ENCODE data around the gene CSAG1. TPM values are rescaled to one million over a fixed set of nuclear protein-coding genes. Genes with fewer than 3 reads are reported as not detected.
"Not testable (repeated sequence)": the region's sequence is repeated elsewhere in the genome, so short reads cannot be mapped to it uniquely, and the experiment has no call there.

Gene CSAG1, protein sequence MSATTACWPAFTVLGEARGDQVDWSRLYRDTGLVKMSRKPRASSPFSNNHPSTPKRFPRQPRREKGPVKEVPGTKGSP
- total RNA-seq, result not detected

DNA sequence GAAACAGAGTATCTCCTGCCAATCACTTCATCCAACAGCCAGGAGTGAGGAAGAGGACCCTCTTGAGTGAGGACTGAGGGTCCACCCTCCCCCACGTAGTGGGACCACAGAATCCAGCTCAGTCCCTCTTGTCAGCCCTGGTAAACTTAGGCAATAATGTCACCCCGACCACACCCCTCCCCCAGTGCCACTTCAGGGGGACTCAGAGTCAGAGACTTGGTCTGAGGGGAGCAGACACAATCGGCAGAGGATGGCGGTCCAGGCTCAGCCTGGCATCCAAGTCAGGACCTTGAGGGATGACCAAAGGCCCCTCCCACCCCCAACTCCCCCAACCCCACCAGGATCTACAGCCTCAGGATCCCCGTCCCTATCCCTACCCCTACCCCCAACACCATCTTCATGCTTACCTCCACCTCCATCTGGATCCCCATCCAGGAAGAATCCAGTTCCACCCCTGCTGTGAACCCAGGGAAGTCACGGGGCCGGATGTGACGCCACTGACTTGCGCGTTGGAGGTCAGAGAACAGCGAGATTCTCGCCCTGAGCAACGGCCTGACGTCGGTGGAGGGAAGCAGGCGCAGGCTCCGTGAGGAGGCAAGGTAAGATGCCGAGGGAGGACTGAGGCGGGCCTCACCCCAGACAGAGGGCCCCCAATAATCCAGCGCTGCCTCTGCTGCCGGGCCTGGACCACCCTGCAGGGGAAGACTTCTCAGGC, at the start of gene CSAG1, which contains the start of gene MAGEA12:
Gene CSAG1, minus strand, starts transcription at position 461 of the 715 bp plus-strand sequence. CDS start 1,261 bp downstream, outside the sequence.
Gene MAGEA12, plus strand, starts transcription at position 497 of the 715 bp plus-strand sequence. CDS start 2,405 bp downstream, outside the sequence.
- no peak for ATAC-seq (replicated peaks in 1 of 2)
- no peaks in the 10 kb centered on the region for H3K4me1 Mint-ChIP-seq (ENCODE audit: low read depth)

DNA sequence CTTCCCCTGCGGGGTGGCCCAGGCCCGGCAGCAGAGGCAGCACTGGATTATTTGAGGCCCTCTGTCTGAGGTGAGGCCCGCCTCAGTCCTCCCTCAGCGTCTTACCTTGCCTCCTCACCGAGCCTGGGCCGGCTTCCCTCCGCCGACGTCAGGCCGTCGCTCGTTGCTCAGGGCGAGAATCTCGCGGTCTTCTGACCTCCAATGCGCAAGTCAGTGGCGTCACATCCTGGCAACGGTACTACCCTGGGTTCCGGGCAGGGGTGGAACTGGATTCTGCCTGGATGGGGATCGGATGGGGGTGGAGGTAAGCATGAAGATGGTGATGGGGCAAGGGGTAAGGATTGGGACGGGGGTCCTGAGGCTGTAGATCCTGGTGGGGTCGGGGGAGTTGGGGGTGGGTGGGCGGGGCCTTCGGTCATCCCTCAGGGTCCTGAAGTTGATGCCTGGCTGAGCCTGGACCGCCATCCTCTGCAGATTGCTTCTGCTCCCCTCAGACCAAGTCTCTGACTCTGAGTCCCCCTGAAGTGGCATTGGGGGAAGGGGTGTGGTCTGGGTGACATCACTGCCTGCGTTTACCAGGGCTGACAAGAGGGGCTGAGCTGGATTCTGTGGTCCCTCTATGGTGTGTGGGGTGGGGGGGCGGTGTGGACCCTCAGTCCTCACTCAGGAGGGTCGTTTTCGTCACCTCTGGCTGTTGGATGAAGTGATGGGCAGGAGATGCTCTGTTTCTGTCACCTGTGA, 36.2 kb upstream of the CSAG1 start, which contains the start of gene MAGEA6:
Gene MAGEA6, minus strand, starts transcription at position 141 of the 741 bp plus-strand sequence. CDS start 2,039 bp downstream, outside the sequence.
- not testable (repeated sequence) for H3K4me1 Mint-ChIP-seq (ENCODE audit: low read depth); DNase-seq; H3K36me3 Mint-ChIP-seq (ENCODE audit: insufficient read depth in 2 of 2); H3K4me3 Mint-ChIP-seq; ATAC-seq (replicated peaks in 1 of 2); H3K27me3 Mint-ChIP-seq (ENCODE audit: low read depth); H3K27ac Mint-ChIP-seq; H3K9me3 Mint-ChIP-seq

More for the DNA sequence above, at the start of gene CSAG1, which contains the start of gene MAGEA12:
- Mint-ChIP-seq H3K27me3 (ENCODE audit: low read depth) (peaks cover 18% of the 10 kb centered on the region), H3K36me3 (ENCODE audit: insufficient read depth in 2 of 2) (no peaks in the 10 kb centered on the region), H3K4me3 (no peak within 1 kb of the TSS), H3K9me3 (no peaks in the 10 kb centered on the region), H3K27ac (no peak within 1 kb of the TSS)
- no peak for DNase-seq

DNA sequence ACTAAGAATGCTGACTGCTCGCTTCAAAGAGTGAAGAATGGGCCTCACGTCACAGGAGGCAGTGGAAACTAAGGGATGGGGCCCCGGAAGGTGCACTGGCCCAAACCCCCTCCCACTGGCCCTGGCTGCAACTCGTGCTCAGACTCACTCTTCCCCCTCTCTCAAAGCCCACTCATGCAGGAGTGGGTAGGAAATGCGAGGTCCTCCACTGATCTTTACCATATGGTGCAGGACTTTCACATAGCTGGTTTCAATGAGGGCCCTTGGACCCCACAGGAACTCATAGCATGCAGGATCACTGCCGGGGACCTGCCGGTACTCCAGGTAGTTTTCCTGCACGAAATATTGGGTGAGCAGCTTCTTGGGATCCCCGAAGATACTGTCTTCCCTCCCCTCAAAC, 33.0 kb upstream of the CSAG1 start:
- not testable (repeated sequence) for H3K9me3 Mint-ChIP-seq; ATAC-seq (replicated peaks in 1 of 2); H3K27me3 Mint-ChIP-seq (ENCODE audit: low read depth); H3K27ac Mint-ChIP-seq; H3K4me3 Mint-ChIP-seq; H3K36me3 Mint-ChIP-seq (ENCODE audit: insufficient read depth in 2 of 2); DNase-seq; H3K4me1 Mint-ChIP-seq (ENCODE audit: low read depth)

DNA sequence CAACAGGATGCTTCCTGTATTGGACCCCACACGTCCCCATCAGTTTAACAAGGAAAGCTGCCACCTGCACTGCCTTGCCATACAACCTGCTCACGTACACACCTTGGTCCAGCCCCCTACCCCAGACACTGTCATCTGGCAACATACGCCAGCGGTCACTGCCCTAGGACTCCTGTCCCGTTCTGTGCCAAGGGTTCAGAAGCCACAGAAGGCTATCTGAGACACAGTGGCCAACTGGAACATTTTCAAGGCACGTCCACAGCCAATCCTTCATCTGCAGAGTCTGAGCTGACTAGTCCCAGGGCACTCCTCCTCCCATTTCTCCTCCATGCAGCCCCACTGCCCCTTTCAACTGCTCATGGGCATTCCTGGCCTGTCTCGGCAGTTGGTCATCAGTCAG, 28.1 kb upstream of the CSAG1 start:
- H3K4me1 Mint-ChIP-seq (ENCODE audit: low read depth); H3K4me3 Mint-ChIP-seq; H3K36me3 Mint-ChIP-seq (ENCODE audit: insufficient read depth in 2 of 2); H3K27ac Mint-ChIP-seq; H3K9me3 Mint-ChIP-seq; H3K27me3 Mint-ChIP-seq (ENCODE audit: low read depth); ATAC-seq (replicated peaks in 1 of 2); DNase-seq: not testable (repeated sequence)

DNA sequence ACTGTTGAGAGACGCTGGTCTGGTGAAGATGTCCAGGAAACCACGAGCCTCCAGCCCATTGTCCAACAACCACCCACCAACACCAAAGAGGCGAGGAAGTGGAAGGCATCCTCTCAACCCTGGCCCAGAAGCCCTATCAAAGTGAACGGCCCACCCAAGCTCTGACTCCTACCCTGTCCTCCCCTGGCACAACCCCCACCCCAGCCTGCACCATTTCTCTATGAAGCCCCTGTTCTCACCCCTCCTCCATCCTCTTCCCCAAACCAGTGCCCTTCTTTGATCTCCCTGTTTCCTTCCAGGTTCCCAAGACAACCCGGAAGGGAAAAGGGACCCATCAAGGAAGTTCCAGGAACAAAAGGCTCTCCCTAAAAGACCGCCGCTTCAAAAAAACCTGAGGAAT, 26.0 kb upstream of the CSAG1 start:
- not testable (repeated sequence) for H3K4me1 Mint-ChIP-seq (ENCODE audit: low read depth); ATAC-seq (replicated peaks in 1 of 2); H3K9me3 Mint-ChIP-seq; H3K27ac Mint-ChIP-seq; H3K4me3 Mint-ChIP-seq; H3K36me3 Mint-ChIP-seq (ENCODE audit: insufficient read depth in 2 of 2); DNase-seq; H3K27me3 Mint-ChIP-seq (ENCODE audit: low read depth)

DNA sequence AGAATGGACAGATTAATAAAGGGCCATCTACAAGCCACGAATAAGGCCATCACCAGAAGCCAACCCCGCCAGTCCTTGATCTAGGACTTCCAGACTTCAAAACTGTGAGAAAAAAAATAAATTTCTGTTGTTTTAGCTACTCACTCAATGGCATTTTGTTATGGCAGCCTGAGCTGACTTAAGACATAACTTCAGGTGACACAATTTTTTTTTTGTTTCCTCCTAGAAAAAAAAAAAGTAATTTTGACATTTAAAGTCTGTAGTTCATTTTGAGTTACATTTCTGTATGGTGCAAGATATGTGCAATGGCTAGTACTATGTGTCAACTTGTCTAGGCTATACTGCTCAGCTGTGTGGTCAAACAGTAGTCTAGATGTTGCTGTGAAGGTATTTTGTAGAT, 25.4 kb upstream of the CSAG1 start, which contains the start of gene CSAG3:
Gene CSAG3, plus strand, starts transcription at position 301 of the 400 bp plus-strand sequence.
- H3K27me3 Mint-ChIP-seq (ENCODE audit: low read depth); ATAC-seq (replicated peaks in 1 of 2); H3K4me1 Mint-ChIP-seq (ENCODE audit: low read depth); DNase-seq; H3K4me3 Mint-ChIP-seq; H3K36me3 Mint-ChIP-seq (ENCODE audit: insufficient read depth in 2 of 2); H3K27ac Mint-ChIP-seq; H3K9me3 Mint-ChIP-seq: not testable (repeated sequence)

DNA sequence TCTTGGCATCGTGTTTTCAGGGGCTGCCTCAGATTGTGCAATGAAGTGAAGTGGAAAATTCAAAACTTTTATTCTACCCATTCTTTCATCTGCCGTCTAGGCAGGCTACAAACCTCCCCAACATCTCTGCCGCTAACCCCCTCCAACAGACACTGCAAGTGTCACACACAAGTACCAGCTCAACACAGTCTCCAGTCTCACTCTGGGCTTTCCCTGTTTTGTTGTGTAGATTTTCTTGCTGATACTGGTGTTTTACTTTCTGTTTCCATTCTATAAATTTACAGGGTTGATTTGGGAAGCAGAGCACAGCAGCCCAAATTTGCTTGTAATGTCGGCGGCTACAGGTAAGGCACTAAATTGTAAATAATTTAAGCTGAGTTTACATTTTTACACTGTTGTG, 21.4 kb upstream of the CSAG1 start:
- H3K4me3 Mint-ChIP-seq; H3K4me1 Mint-ChIP-seq (ENCODE audit: low read depth); H3K9me3 Mint-ChIP-seq; H3K27me3 Mint-ChIP-seq (ENCODE audit: low read depth); ATAC-seq (replicated peaks in 1 of 2); DNase-seq; H3K27ac Mint-ChIP-seq; H3K36me3 Mint-ChIP-seq (ENCODE audit: insufficient read depth in 2 of 2): not testable (repeated sequence)

DNA sequence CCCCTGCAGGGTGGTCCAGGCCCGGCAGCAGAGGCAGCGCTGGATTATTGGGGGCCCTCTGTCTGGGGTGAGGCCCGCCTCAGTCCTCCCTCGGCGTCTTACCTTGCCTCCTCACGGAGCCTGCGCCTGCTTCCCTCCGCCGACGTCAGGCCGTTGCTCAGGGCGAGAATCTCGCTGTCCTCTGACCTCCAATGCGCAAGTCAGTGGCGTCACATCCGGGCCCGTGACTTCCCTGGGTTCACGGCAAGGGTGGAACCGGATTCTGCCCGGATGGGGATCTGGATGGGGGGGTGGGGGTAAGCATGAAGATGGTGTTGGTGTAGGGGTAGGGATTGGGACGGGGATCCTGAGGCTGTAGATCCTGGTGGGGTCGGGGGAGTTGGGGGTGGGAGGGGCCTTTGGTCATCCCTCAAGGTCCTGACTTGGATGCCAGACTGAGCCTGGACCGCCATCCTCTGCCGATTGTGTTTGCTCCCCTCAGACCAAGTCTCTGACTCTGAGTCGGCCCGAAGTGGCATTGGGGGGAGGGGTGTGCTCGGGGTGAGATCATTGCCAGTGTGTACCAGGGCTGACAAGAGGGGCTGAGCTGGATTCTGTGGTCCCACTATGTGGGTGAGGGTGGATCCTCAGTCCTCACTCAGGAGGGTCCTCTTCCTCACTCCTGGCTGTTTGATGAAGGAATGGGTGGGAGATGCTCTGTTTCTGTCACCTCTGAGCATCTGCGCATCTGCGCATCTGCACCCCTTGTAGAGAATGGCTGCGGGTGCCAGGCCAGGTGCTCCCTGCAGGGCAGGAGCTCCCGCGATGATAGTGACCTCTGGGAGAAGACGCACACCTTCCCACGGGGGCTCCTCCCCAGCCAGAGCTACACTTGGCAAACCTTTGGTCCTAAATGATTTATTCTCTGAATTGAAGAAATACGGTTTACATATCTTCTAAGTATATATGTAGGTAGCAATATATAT, 20.4 kb upstream of the CSAG1 start, which contains the start of gene MAGEA2:
Gene MAGEA2, minus strand, starts transcription at position 157 of the 965 bp plus-strand sequence. CDS start 2,479 bp downstream, outside the sequence.
- not testable (repeated sequence) for ATAC-seq (replicated peaks in 1 of 2); H3K4me1 Mint-ChIP-seq (ENCODE audit: low read depth); DNase-seq; H3K36me3 Mint-ChIP-seq (ENCODE audit: insufficient read depth in 2 of 2); H3K9me3 Mint-ChIP-seq; H3K27me3 Mint-ChIP-seq (ENCODE audit: low read depth); H3K27ac Mint-ChIP-seq; H3K4me3 Mint-ChIP-seq

DNA sequence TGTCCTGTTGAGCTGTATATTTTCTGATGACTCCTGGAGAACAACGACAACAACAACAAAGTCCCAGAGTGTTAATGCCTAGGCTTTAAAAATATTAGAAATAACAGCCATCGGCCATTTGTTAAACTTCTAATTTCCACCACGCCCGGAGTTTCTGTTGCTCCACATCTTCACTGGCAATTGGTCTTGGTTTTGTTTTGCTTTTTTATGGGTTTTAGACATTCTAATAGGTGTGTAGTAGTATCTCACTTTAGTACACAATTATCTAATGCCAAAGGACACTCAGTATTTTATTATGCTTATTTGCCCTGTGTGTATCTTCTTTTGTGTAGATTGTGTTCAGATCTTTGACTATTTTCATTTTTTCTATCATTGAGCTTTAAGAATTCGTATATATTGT, 5.0 kb upstream of the CSAG1 start:
- Mint-ChIP-seq H3K4me1 (ENCODE audit: low read depth) (no peaks in the 10 kb centered on the region), H3K4me3 (no peak overlapping the region), H3K9me3 (no peaks in the 10 kb centered on the region), H3K27me3 (ENCODE audit: low read depth) (peaks cover 9% of the 10 kb centered on the region), H3K27ac (no peak overlapping the region), H3K36me3 (ENCODE audit: insufficient read depth in 2 of 2) (no peaks in the 10 kb centered on the region)
- DNase-seq (no peak), ATAC-seq (replicated peaks in 1 of 2) (no peak)

DNA sequence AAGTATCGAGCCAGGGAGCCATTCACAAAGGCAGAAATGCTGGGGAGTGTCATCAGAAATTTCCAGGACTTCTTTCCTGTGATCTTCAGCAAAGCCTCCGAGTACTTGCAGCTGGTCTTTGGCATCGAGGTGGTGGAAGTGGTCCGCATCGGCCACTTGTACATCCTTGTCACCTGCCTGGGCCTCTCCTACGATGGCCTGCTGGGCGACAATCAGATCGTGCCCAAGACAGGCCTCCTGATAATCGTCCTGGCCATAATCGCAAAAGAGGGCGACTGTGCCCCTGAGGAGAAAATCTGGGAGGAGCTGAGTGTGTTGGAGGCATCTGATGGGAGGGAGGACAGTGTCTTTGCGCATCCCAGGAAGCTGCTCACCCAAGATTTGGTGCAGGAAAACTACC, 3.0 kb upstream of the CSAG1 start:
- H3K4me3 Mint-ChIP-seq; H3K27me3 Mint-ChIP-seq (ENCODE audit: low read depth); H3K9me3 Mint-ChIP-seq; H3K36me3 Mint-ChIP-seq (ENCODE audit: insufficient read depth in 2 of 2); H3K27ac Mint-ChIP-seq; ATAC-seq (replicated peaks in 1 of 2); DNase-seq; H3K4me1 Mint-ChIP-seq (ENCODE audit: low read depth): not testable (repeated sequence)

DNA sequence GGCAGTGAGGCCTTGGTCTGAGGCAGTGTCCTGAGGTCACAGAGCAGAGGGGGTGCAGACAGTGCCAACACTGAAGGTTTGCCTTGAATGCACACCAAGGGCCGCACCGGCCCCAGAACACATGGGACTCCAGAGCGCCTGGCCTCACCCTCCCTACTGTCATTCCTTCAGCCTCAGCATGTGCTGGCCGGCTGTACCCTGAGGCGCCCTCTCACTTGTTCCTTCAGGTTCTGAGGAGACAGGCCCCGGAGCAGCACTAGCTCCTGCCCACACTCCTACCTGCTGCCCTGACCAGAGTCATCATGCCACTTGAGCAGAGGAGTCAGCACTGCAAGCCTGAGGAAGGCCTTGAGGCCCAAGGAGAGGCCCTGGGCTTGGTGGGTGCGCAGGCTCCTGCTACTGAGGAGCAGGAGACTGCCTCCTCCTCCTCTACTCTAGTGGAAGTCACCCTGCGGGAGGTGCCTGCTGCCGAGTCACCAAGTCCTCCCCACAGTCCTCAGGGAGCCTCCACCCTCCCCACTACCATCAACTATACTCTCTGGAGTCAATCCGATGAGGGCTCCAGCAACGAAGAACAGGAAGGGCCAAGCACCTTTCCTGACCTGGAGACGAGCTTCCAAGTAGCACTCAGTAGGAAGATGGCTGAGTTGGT, 2.5 kb upstream of the CSAG1 start:
- DNase-seq (no peak), ATAC-seq (replicated peaks in 1 of 2) (no peak)

DNA sequence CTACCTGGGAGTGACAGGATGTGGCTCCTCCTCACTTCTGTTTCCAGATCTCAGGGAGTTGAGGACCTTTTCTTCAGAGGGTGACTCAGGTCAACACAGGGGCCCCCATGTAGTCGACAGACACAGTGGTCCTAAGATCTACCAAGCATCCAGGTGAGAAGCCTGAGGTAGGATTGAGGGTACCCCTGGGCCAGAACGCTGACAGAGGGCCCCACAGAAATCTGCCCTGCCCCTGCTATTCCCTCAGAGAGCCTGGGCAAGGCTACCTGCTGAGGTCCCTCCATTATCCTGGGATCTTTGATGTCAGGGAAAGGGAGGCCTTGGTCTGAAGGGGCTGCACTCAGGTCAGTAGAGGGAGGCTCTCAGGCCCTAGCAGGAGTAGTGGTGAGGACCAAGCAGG, 1.6 kb upstream of the CSAG1 start:
- DNase-seq, result no peak

More for the DNA sequence above, 2.5 kb upstream of the CSAG1 start:
- H3K27me3 Mint-ChIP-seq (ENCODE audit: low read depth), result no peaks in the 10 kb centered on the region
- no peaks in the 10 kb centered on the region for H3K36me3 Mint-ChIP-seq (ENCODE audit: insufficient read depth in 2 of 2)
- H3K4me1 Mint-ChIP-seq (ENCODE audit: low read depth), result no peaks in the 10 kb centered on the region
- no peak overlapping the region for H3K27ac Mint-ChIP-seq
- H3K9me3 Mint-ChIP-seq, result no peaks in the 10 kb centered on the region
- no peak overlapping the region for H3K4me3 Mint-ChIP-seq

More for the DNA sequence above, 1.6 kb upstream of the CSAG1 start:
- Mint-ChIP-seq H3K4me3 (no peak overlapping the region), H3K4me1 (ENCODE audit: low read depth) (no peaks in the 10 kb centered on the region), H3K36me3 (ENCODE audit: insufficient read depth in 2 of 2) (no peaks in the 10 kb centered on the region), H3K27me3 (ENCODE audit: low read depth) (peaks cover 6% of the 10 kb centered on the region), H3K27ac (no peak overlapping the region), H3K9me3 (no peaks in the 10 kb centered on the region)
- no peak for ATAC-seq (replicated peaks in 1 of 2)
